H9 (cell line): ENCODE results near the gene PRR16. TPM values are rescaled to one million over a fixed set of nuclear protein-coding genes. Genes with fewer than 3 reads are reported as not detected.

Source experiments
- DNase-seq: peaks from one replicate; pipeline ENCODE4 v3.0.0-alpha.2; 2017
- H2AFZ ChIP-seq: one replicate; pipeline ENCODE4 v1.6.1; 2013; ENCODE audit warnings: mild to moderate bottlenecking, low read length, control low read depth, moderate library complexity
- H2AK5ac ChIP-seq: 2 replicates; pipeline ENCODE4 v1.6.1; 2013; ENCODE audit warnings: low read length, control low read depth, mixed read lengths; ENCODE audit not compliant: insufficient read length
- H2BK120ac ChIP-seq: one replicate; pipeline ENCODE4 v1.6.1; 2013; ENCODE audit warnings: low read depth, mild to moderate bottlenecking, low read length, control low read depth, inconsistent platforms; ENCODE audit not compliant: poor library complexity, severe bottlenecking
- H2BK12ac ChIP-seq: 2 replicates; pipeline ENCODE4 v1.6.1; 2013; ENCODE audit warnings: low read length, control low read depth, mixed read lengths, low read depth; ENCODE audit not compliant: insufficient read length
- H2BK15ac ChIP-seq: 2 replicates; pipeline ENCODE4 v1.6.1; 2013; ENCODE audit warnings: low read depth, low read length, control low read depth
- H2BK20ac ChIP-seq: one replicate; pipeline ENCODE4 v1.6.1; 2013; ENCODE audit warnings: low read depth, mild to moderate bottlenecking, low read length, control low read depth, inconsistent platforms; ENCODE audit not compliant: poor library complexity, severe bottlenecking
- H2BK5ac ChIP-seq: 2 replicates; pipeline ENCODE4 v1.6.1; 2013; ENCODE audit warnings: low read length, control low read depth, mixed read lengths; ENCODE audit not compliant: insufficient read length
- H3K14ac ChIP-seq: 2 replicates; pipeline ENCODE4 v1.6.1; 2013; ENCODE audit warnings: low read length, control low read depth; ENCODE audit not compliant: insufficient read depth
- H3K18ac ChIP-seq: 2 replicates; pipeline ENCODE4 v1.6.1; 2013; ENCODE audit warnings: low read depth, mild to moderate bottlenecking, mixed read lengths, low read length, control low read depth; ENCODE audit not compliant: insufficient read length
- H3K23ac ChIP-seq: 2 replicates; pipeline ENCODE4 v1.6.1; 2013; ENCODE audit warnings: low read length, control low read depth, mixed read lengths, low read depth; ENCODE audit not compliant: insufficient read length
- H3K23me2 ChIP-seq: 2 replicates; pipeline ENCODE4 v1.6.1; 2013; ENCODE audit warnings: low read depth, mild to moderate bottlenecking, mixed read lengths, low read length, control low read depth; ENCODE audit not compliant: insufficient read length, poor library complexity, severe bottlenecking
- H3K27ac ChIP-seq: 2 replicates; pipeline ENCODE4 v1.5.1; 2013; ENCODE audit warnings: low read length, control low read depth, mixed read lengths, low read depth; ENCODE audit not compliant: insufficient read length
- H3K27me3 ChIP-seq: 2 replicates; pipeline ENCODE4 v1.6.1; 2013; ENCODE audit warnings: low read length, control low read depth, inconsistent platforms; ENCODE audit not compliant: insufficient read depth
- H3K4ac ChIP-seq: 2 replicates; pipeline ENCODE4 v1.6.1; 2013; ENCODE audit warnings: low read depth, mild to moderate bottlenecking, control low read depth, inconsistent platforms, low read length, moderate library complexity
- H3K4me1 ChIP-seq: 2 replicates; pipeline ENCODE4 v1.6.1; 2013; ENCODE audit warnings: low read length, control low read depth, inconsistent platforms; ENCODE audit not compliant: insufficient read depth
- H3K4me2 ChIP-seq: 2 replicates; pipeline ENCODE4 v1.6.1; 2013; ENCODE audit warnings: low read length, control low read depth, mixed read lengths; ENCODE audit not compliant: insufficient read length, insufficient read depth
- H3K56ac ChIP-seq: 2 replicates; pipeline ENCODE4 v1.6.1; 2013; ENCODE audit warnings: low read depth, mild to moderate bottlenecking, mixed read lengths, low read length, control low read depth; ENCODE audit not compliant: insufficient read length
- H3K79me1 ChIP-seq: 2 replicates; pipeline ENCODE4 v1.6.1; 2013; ENCODE audit warnings: low read depth, mild to moderate bottlenecking, moderate library complexity, low read length, control low read depth, inconsistent platforms; ENCODE audit not compliant: insufficient read depth, poor library complexity, severe bottlenecking
- H3K79me2 ChIP-seq: 2 replicates; pipeline ENCODE4 v1.6.1; 2013; ENCODE audit warnings: low read length, control low read depth, inconsistent platforms; ENCODE audit not compliant: insufficient read depth
- H3K9ac ChIP-seq: 2 replicates; pipeline ENCODE4 v1.6.1; 2013; ENCODE audit warnings: low read length, control low read depth, mixed read lengths; ENCODE audit not compliant: insufficient read length; ENCODE audit errors: extremely low read depth
- H3K9me3 ChIP-seq: one replicate; pipeline ENCODE4 v1.6.1; 2013; ENCODE audit warnings: low read depth, low read length, inconsistent platforms; ENCODE audit not compliant: control insufficient read depth
- H3T11ph ChIP-seq: one replicate; pipeline ENCODE4 v1.6.1; 2013; ENCODE audit warnings: mild to moderate bottlenecking, low read length, control low read depth, inconsistent platforms
- H4K20me1 ChIP-seq: one replicate; pipeline ENCODE4 v1.6.1; 2013; ENCODE audit not compliant: control insufficient read depth, insufficient read length, insufficient read depth
- H4K5ac ChIP-seq: 2 replicates; pipeline ENCODE4 v1.6.1; 2013; ENCODE audit warnings: low read depth, mild to moderate bottlenecking, mixed read lengths, low read length, control low read depth; ENCODE audit not compliant: insufficient read length
- H4K8ac ChIP-seq: replicated peaks from 2 replicates; pipeline ENCODE4 v1.6.1; 2013; ENCODE audit warnings: low read length, control low read depth, mixed read lengths, low read depth; ENCODE audit not compliant: insufficient read length
- H4K91ac ChIP-seq: 2 replicates; pipeline ENCODE4 v1.6.1; 2013; ENCODE audit warnings: low read depth, mild to moderate bottlenecking, moderate library complexity, mixed read lengths, low read length, control low read depth; ENCODE audit not compliant: insufficient read length
- H3K27ac Mint-ChIP-seq, 3 experiments: 2 replicates in 2 of 3; 3 replicates in 1 of 3; pipeline ENCODE4 v1.8.0; 2020 to 2021; ENCODE audit warnings: mixed read lengths in 3 of 3, mild to moderate bottlenecking in 1 of 3, moderate library complexity in 1 of 3
- H3K27me3 Mint-ChIP-seq: 2 replicates; pipeline ENCODE4 v1.8.0; 2021; ENCODE audit warnings: low read depth, mild to moderate bottlenecking, moderate library complexity, mixed read lengths
- H3K36me3 Mint-ChIP-seq, 3 experiments: 2 replicates in 2 of 3; 3 replicates in 1 of 3; pipeline ENCODE4 v1.8.0; 2020 to 2021; ENCODE audit warnings: low read depth in 3 of 3, mixed read lengths in 3 of 3; ENCODE audit not compliant: insufficient read depth in 1 of 3
- H3K4me1 Mint-ChIP-seq, 2 experiments: 2 replicates each; pipeline ENCODE4 v1.8.0; 2020; ENCODE audit warnings: mixed read lengths in 2 of 2
- H3K4me3 Mint-ChIP-seq, 2 experiments: 2 replicates in 1 of 2; 3 replicates in 1 of 2; pipeline ENCODE4 v1.8.0; 2020 to 2021; ENCODE audit warnings: mild to moderate bottlenecking in 2 of 2, mixed read lengths in 2 of 2, moderate library complexity in 1 of 2
- H3K9me3 Mint-ChIP-seq, 2 experiments: 2 replicates in 1 of 2; 3 replicates in 1 of 2; pipeline ENCODE4 v1.8.0; 2020; ENCODE audit warnings: mild to moderate bottlenecking in 2 of 2, mixed read lengths in 2 of 2, moderate library complexity in 1 of 2
- WGBS: extraction: QIAGEN DNeasy Blood & Tissue Kit; methylation state at CpG from one replicate; pipeline ENCODE4 v1.1.7; 2013; ENCODE audit warnings: missing lambda C conversion rate, low lambda C conversion rate, mixed read lengths; ENCODE audit not compliant: insufficient read length; ENCODE audit errors: extremely low coverage; 5-methylcytosine and 5-hydroxymethylcytosine counted together
- total RNA-seq: library from RNA; stranded (reverse); gene quantifications from 2 replicates; pipeline ENCODE4 v1.2.1, GENCODE V29; 2021
- TF ChIP-seq, protein P1 (sequence below): fragments of 200-600 bp; sonication (generic); conservative IDR thresholded peaks from 3 replicates; pipeline ENCODE4 v1.8.0; 2021; ENCODE audit warnings: antibody characterized with exemption, mild to moderate bottlenecking

The PRR16 gene
- total RNA-seq, 1 experiment from 2014 or later = 0.13 TPM

- Histone ChIP-seq H3K23ac (no peak overlapping the region), H3K4ac (no peak overlapping the region), H3K27ac (no peak overlapping the region), H3T11ph (no peak overlapping the region), H3K4me1 (no peaks in the 10 kb centered on the region), H2AFZ (no peak overlapping the region), H3K23me2 (no peaks in the 10 kb centered on the region), H2BK15ac (no peak overlapping the region), H3K18ac (no peak overlapping the region), H4K91ac (no peak overlapping the region), H2BK20ac (no peak overlapping the region), H3K27me3 (no peaks in the 10 kb centered on the region), H2AK5ac (no peak overlapping the region), H3K9me3 (no peaks in the 10 kb centered on the region), H3K56ac (no peak overlapping the region), H4K20me1 (no peaks in the 10 kb centered on the region), H2BK5ac (no peak overlapping the region), H3K4me2 (no peak overlapping the region), H4K5ac (no peak overlapping the region), H3K79me1 (no peaks in the 10 kb centered on the region), H3K14ac (no peak overlapping the region), H4K8ac (no peak overlapping the region), H3K79me2 (no peaks in the 10 kb centered on the region), H2BK120ac (no peak overlapping the region), H3K9ac (no peak overlapping the region), H2BK12ac (no peak overlapping the region)
- Mint-ChIP-seq H3K36me3 (no peaks in the 10 kb centered on the region), H3K4me3 (no peak overlapping the region), H3K27me3 (peaks cover 3% of the 10 kb centered on the region; the same call in 1 of the 2 replicates), H3K4me1 (peaks cover 0 to 14% of the 10 kb centered on the region in 2 experiments; a peak in 2 of 4 replicates), H3K27ac (no peak overlapping the region), H3K9me3 (no peaks in the 10 kb centered on the region; a peak in 1 of 5 replicates)
- no CpG with 5 or more reads among the region's 1 CpG for WGBS
- TF ChIP-seq, protein P1, sequence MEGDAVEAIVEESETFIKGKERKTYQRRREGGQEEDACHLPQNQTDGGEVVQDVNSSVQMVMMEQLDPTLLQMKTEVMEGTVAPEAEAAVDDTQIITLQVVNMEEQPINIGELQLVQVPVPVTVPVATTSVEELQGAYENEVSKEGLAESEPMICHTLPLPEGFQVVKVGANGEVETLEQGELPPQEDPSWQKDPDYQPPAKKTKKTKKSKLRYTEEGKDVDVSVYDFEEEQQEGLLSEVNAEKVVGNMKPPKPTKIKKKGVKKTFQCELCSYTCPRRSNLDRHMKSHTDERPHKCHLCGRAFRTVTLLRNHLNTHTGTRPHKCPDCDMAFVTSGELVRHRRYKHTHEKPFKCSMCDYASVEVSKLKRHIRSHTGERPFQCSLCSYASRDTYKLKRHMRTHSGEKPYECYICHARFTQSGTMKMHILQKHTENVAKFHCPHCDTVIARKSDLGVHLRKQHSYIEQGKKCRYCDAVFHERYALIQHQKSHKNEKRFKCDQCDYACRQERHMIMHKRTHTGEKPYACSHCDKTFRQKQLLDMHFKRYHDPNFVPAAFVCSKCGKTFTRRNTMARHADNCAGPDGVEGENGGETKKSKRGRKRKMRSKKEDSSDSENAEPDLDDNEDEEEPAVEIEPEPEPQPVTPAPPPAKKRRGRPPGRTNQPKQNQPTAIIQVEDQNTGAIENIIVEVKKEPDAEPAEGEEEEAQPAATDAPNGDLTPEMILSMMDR = no peak
- DNase-seq = no peak
Observed at GRCh38 chr5:120454094-120454798, 9.9 kb upstream of the PRR16 start.
